ENCODE results near the gene TRAPPC10. TPM values are rescaled to one million over a fixed set of nuclear protein-coding genes. Genes with fewer than 3 reads are reported as not detected.

The TRAPPC10 gene
- polyA plus RNA-seq, 1 of the 3 experiments (the other 2 are of a cell fraction): 17.5 TPM

DNA sequence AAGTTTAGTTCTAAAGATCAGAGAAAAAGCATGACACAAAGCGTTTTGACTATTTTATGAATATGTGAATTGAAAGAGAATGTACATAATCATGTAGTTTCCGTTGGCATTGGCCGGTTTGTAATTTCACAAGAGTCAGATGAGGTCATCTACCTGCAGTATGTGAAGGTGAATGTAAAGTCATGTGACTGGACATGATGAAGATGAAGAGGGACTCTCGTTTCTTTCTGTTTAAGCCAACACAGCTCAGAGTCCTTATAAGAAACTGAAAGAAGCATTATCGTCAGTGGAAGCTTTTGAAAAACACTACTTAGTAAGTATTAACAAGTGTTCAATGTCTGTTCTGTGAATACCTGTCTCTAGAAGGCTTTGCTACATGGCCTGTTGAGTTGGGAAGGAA, 64.2 kb downstream of the TRAPPC10 start:
- TF ChIP-seq, protein P1, sequence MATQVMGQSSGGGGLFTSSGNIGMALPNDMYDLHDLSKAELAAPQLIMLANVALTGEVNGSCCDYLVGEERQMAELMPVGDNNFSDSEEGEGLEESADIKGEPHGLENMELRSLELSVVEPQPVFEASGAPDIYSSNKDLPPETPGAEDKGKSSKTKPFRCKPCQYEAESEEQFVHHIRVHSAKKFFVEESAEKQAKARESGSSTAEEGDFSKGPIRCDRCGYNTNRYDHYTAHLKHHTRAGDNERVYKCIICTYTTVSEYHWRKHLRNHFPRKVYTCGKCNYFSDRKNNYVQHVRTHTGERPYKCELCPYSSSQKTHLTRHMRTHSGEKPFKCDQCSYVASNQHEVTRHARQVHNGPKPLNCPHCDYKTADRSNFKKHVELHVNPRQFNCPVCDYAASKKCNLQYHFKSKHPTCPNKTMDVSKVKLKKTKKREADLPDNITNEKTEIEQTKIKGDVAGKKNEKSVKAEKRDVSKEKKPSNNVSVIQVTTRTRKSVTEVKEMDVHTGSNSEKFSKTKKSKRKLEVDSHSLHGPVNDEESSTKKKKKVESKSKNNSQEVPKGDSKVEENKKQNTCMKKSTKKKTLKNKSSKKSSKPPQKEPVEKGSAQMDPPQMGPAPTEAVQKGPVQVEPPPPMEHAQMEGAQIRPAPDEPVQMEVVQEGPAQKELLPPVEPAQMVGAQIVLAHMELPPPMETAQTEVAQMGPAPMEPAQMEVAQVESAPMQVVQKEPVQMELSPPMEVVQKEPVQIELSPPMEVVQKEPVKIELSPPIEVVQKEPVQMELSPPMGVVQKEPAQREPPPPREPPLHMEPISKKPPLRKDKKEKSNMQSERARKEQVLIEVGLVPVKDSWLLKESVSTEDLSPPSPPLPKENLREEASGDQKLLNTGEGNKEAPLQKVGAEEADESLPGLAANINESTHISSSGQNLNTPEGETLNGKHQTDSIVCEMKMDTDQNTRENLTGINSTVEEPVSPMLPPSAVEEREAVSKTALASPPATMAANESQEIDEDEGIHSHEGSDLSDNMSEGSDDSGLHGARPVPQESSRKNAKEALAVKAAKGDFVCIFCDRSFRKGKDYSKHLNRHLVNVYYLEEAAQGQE (IDR thresholded peaks at IDR 0.05; ENCODE audit: low read depth, low read length): no peak
- TF ChIP-seq, protein P2, sequence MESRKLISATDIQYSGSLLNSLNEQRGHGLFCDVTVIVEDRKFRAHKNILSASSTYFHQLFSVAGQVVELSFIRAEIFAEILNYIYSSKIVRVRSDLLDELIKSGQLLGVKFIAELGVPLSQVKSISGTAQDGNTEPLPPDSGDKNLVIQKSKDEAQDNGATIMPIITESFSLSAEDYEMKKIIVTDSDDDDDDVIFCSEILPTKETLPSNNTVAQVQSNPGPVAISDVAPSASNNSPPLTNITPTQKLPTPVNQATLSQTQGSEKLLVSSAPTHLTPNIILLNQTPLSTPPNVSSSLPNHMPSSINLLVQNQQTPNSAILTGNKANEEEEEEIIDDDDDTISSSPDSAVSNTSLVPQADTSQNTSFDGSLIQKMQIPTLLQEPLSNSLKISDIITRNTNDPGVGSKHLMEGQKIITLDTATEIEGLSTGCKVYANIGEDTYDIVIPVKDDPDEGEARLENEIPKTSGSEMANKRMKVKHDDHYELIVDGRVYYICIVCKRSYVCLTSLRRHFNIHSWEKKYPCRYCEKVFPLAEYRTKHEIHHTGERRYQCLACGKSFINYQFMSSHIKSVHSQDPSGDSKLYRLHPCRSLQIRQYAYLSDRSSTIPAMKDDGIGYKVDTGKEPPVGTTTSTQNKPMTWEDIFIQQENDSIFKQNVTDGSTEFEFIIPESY (IDR thresholded peaks at IDR 0.05; ENCODE audit: borderline replicate concordance, low read depth): no peak
- no peak for TF ChIP-seq RCOR1 (IDR thresholded peaks at IDR 0.05; ENCODE audit: low read length)
- ChIA-PET CTCF (interaction anchor here (1.3 kb wide), 2 partner anchors 10 to 15 kb away, joined by 3 to 4 read pairs; no protein-coding TSS in a partner anchor), POLR2A (no interaction called here)

DNA sequence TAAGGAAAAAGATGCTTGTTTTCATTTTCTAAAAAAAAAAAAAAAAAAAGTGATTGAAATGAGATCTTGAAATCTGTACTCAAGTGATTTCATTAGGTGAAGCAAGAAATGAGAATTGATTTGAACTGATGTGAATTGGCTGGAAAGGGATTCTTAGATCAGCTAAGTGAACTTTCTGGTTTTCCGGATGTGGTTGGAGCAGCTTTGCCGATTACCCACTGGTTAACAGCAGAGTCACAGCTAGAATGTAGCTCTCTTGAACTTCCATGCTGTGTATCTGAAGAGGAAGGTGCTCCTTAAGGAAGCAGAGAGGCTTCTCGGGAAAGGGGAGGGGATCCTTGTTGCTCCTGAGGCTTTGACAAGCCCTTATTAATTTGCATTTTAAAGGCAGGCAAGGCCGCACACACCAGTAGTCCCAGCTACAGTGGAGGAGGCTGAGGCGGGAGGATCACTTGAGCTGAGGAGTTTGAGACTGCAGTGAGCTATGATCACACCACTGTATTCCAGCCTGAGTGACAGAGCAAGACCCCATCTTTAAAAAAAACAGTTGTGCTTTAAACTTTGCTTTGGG, 66.4 kb downstream of the TRAPPC10 start:
- no peak overlapping the region for H3K4me3 ChIP-seq (ENCODE audit: low read depth in 2 of 2, low read length in 1 of 2)
- H3K79me2 ChIP-seq (ENCODE audit: insufficient read depth): no peaks in the 10 kb centered on the region
- no peak overlapping the region for H3K9ac ChIP-seq
- H3K27ac ChIP-seq (ENCODE audit: low read depth in 2 of 2, low read length in 1 of 2): no peak overlapping the region
- peaks cover 59 to 77% of the 10 kb centered on the region in 2 experiments for H3K36me3 ChIP-seq (replicated peaks in 1 of 2; ENCODE audit: control insufficient read depth in 1 of 2, insufficient read depth in 2 of 2, low read length in 1 of 2)
- no peaks in the 10 kb centered on the region for H3K9me2 ChIP-seq
- no peaks in the 10 kb centered on the region for H3K9me3 ChIP-seq
- no peaks in the 10 kb centered on the region for H3K4me1 ChIP-seq (ENCODE audit: control insufficient read depth in 1 of 2, insufficient read depth in 2 of 2, low read depth in 1 of 2, low read length in 1 of 2)
- no peaks in the 10 kb centered on the region for H4K20me1 ChIP-seq (ENCODE audit: insufficient read depth)
- ChIA-PET CTCF (interaction anchor here (0.6 kb wide), 1 partner anchor 10 kb away, joined by 3 read pairs; no protein-coding TSS in a partner anchor), POLR2A (no interaction called here)
- H3K27me3 ChIP-seq (ENCODE audit: insufficient read depth): no peaks in the 10 kb centered on the region
- H3F3A ChIP-seq (replicated peaks; ENCODE audit: insufficient read depth): peaks cover 3% of the 10 kb centered on the region
- H2AFZ ChIP-seq (ENCODE audit: low read depth): no peak overlapping the region
- H3K4me2 ChIP-seq: no peak overlapping the region
- WGBS (ENCODE audit: low lambda C conversion rate): 98% methylated on average over 5 of the region's 5 CpGs
- TF ChIP-seq, protein P3, sequence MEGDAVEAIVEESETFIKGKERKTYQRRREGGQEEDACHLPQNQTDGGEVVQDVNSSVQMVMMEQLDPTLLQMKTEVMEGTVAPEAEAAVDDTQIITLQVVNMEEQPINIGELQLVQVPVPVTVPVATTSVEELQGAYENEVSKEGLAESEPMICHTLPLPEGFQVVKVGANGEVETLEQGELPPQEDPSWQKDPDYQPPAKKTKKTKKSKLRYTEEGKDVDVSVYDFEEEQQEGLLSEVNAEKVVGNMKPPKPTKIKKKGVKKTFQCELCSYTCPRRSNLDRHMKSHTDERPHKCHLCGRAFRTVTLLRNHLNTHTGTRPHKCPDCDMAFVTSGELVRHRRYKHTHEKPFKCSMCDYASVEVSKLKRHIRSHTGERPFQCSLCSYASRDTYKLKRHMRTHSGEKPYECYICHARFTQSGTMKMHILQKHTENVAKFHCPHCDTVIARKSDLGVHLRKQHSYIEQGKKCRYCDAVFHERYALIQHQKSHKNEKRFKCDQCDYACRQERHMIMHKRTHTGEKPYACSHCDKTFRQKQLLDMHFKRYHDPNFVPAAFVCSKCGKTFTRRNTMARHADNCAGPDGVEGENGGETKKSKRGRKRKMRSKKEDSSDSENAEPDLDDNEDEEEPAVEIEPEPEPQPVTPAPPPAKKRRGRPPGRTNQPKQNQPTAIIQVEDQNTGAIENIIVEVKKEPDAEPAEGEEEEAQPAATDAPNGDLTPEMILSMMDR (IDR thresholded peaks at IDR 0.05): no peak
- TF ChIP-seq TEAD4 (IDR thresholded peaks at IDR 0.05; ENCODE audit: borderline replicate concordance, insufficient read depth): no peak
- TF ChIP-seq, protein P2 (IDR thresholded peaks at IDR 0.05; ENCODE audit: borderline replicate concordance, low read depth): no peak
- no peak for TF ChIP-seq EZH2phosphoT487 (IDR thresholded peaks at IDR 0.05; ENCODE audit: borderline replicate concordance, low read depth)
- TF ChIP-seq CHD2 (IDR thresholded peaks at IDR 0.05; ENCODE audit: low read length, partially characterized antibody): no peak
- TF ChIP-seq RAD21 (IDR thresholded peaks at IDR 0.05; ENCODE audit: low read length): no peak
- TF ChIP-seq SMC3 (IDR thresholded peaks at IDR 0.05; ENCODE audit: low read depth, low read length): no peak
- TF ChIP-seq FOXM1 (IDR thresholded peaks at IDR 0.05; ENCODE audit: low read depth): no peak
- no peak for TF ChIP-seq JUND (IDR thresholded peaks at IDR 0.05)
- TF ChIP-seq, protein P4, sequence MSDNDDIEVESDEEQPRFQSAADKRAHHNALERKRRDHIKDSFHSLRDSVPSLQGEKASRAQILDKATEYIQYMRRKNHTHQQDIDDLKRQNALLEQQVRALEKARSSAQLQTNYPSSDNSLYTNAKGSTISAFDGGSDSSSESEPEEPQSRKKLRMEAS (IDR thresholded peaks at IDR 0.05; ENCODE audit: low read depth): no peak
- no peak for TF ChIP-seq ELF1 (IDR thresholded peaks at IDR 0.05)
- TF ChIP-seq EP300 (IDR thresholded peaks at IDR 0.05; ENCODE audit: borderline replicate concordance in 1 of 2, low read depth in 1 of 2, low read length in 1 of 2): no peak
- TF ChIP-seq GATA2 (CRISPR knock-in tag; IDR thresholded peaks at IDR 0.05): no peak
- DNase-seq: no peak

More for the DNA sequence above, 64.2 kb downstream of the TRAPPC10 start:
- Histone ChIP-seq H3K4me3 (ENCODE audit: low read depth in 2 of 2, low read length in 1 of 2) (no peak overlapping the region), H2AFZ (ENCODE audit: low read depth) (no peak overlapping the region), H3K27me3 (ENCODE audit: insufficient read depth) (no peaks in the 10 kb centered on the region), H3K27ac (ENCODE audit: low read depth in 2 of 2, low read length in 1 of 2) (no peak overlapping the region), H3K9ac (no peak overlapping the region), H4K20me1 (ENCODE audit: insufficient read depth) (no peaks in the 10 kb centered on the region; the same call in 1 of the 2 replicates), H3K9me2 (no peaks in the 10 kb centered on the region), H3K9me3 (no peaks in the 10 kb centered on the region), H3K4me1 (ENCODE audit: control insufficient read depth in 1 of 2, insufficient read depth in 2 of 2, low read depth in 1 of 2, low read length in 1 of 2) (no peaks in the 10 kb centered on the region), H3F3A (replicated peaks; ENCODE audit: insufficient read depth) (peaks cover 3% of the 10 kb centered on the region), H3K36me3 (replicated peaks in 1 of 2; ENCODE audit: control insufficient read depth in 1 of 2, insufficient read depth in 2 of 2, low read length in 1 of 2) (peaks cover 50 to 64% of the 10 kb centered on the region in 2 experiments), H3K4me2 (no peak overlapping the region), H3K79me2 (ENCODE audit: insufficient read depth) (peaks cover 12% of the 10 kb centered on the region)
- WGBS (ENCODE audit: low lambda C conversion rate): 95% methylated on average over 5 of the region's 5 CpGs
- DNase-seq: no peak
